Calu3 (cell line): Measurements from ENCODE around the gene NLRP12. TPM values are rescaled to one million over a fixed set of nuclear protein-coding genes. Genes with fewer than 3 reads are reported as not detected.

ENCODE experiments used
- BruUV-seq: library from RNA; stranded (reverse); fragments of 400-500 nt; replicated peaks from 2 replicates; lab custom pipeline; 2021; lab: Mats Ljungman, UMichigan
- CTCF ChIA-PET: fragments of 300-600 bp; sonication (Branson Sonifier 250); formaldehyde crosslinking; loops from one replicate; lab custom pipeline; 2022; ENCODE audit warnings: antibody characterized with exemption; lab: Charles Lee
- DNase-seq: peaks from one replicate; pipeline ENCODE4 v3.0.0; 2022
- H3K27ac Mint-ChIP-seq: one replicate; pipeline ENCODE4 v1.8.0; 2022; ENCODE audit warnings: mixed read lengths; ENCODE audit not compliant: unreplicated experiment
- H3K27me3 Mint-ChIP-seq: one replicate; pipeline ENCODE4 v1.8.0; 2022; ENCODE audit warnings: mixed read lengths; ENCODE audit not compliant: unreplicated experiment
- H3K36me3 Mint-ChIP-seq: one replicate; pipeline ENCODE4 v1.8.0; 2022; ENCODE audit warnings: mild to moderate bottlenecking, moderate library complexity, mixed read lengths; ENCODE audit not compliant: insufficient read depth, unreplicated experiment
- H3K4me1 Mint-ChIP-seq: one replicate; pipeline ENCODE4 v1.8.0; 2022; ENCODE audit warnings: mild to moderate bottlenecking, low read depth, mixed read lengths; ENCODE audit not compliant: unreplicated experiment
- H3K4me3 Mint-ChIP-seq: one replicate; pipeline ENCODE4 v1.8.0; 2022; ENCODE audit warnings: mild to moderate bottlenecking, low read depth, moderate library complexity, mixed read lengths; ENCODE audit not compliant: unreplicated experiment
- H3K9me3 Mint-ChIP-seq: one replicate; pipeline ENCODE4 v1.8.0; 2022; ENCODE audit warnings: low read depth, mixed read lengths; ENCODE audit not compliant: unreplicated experiment
- CTCF ChIP-seq: fragments of 200-600 bp; IDR thresholded peaks from one replicate; pipeline ENCODE4 v1.8.0; 2022; ENCODE audit warnings: antibody characterized with exemption; ENCODE audit not compliant: unreplicated experiment
- intact Hi-C: fragments of 100-400 bp; cut with micrococcal nuclease; formaldehyde crosslinking; loops from one replicate; pipeline ENCODE4 v1.10.0; 2022; ENCODE audit not compliant: unreplicated experiment
- total RNA-seq: library from RNA; stranded (reverse); gene quantifications from 2 replicates; pipeline ENCODE4 v1.2.3, GENCODE V29; 2022

NLRP12 gene
- total RNA-seq, 1 experiment from 2014 or later, result not detected

- CTCF ChIA-PET, result interaction anchor here (0.6 to 3.2 kb wide), 4 partner anchors 17 to 302 kb away, joined by 3 to 19 read pairs (median 5); no protein-coding TSS in a partner anchor
- Mint-ChIP-seq H3K27me3 (no peaks in the 10 kb centered on the region), H3K4me3 (no peak overlapping the region), H3K27ac (no peak overlapping the region), H3K4me1 (peaks cover 7% of the 10 kb centered on the region), H3K36me3 (no peaks in the 10 kb centered on the region), H3K9me3 (no peaks in the 10 kb centered on the region)
- no peak for TF ChIP-seq CTCF
- BruUV-seq, result no TSS peak
- intact Hi-C loops, result no loop called here
- DNase-seq, result no peak
Observed at GRCh38 chr19:53810187-53810546, 13.9 kb downstream of the NLRP12 start.

- Mint-ChIP-seq H3K4me3 (no peak overlapping the region), H3K36me3 (no peaks in the 10 kb centered on the region), H3K4me1 (peaks cover 7% of the 10 kb centered on the region), H3K27ac (no peak overlapping the region), H3K27me3 (no peaks in the 10 kb centered on the region), H3K9me3 (no peaks in the 10 kb centered on the region)
- no peak for DNase-seq
- CTCF ChIA-PET, result interaction anchor here (0.6 to 3.2 kb wide), 8 partner anchors 17 to 615 kb away, joined by 3 to 19 read pairs (median 6); no protein-coding TSS in a partner anchor
- intact Hi-C loops, result loop anchor here (5.0 to 10.0 kb wide), 2 partner anchors 33 to 285 kb away; no protein-coding TSS in a partner anchor
- no TSS peak for BruUV-seq
- no peak for TF ChIP-seq CTCF
Observed at GRCh38 chr19:53809518-53810186, 14.5 kb downstream of the NLRP12 start.

- H3K27me3 Mint-ChIP-seq, result no peaks in the 10 kb centered on the region
Observed at GRCh38 chr19:53808710-53809125, 15.4 kb downstream of the NLRP12 start.

GRCh38 chr19:53801257-53801656 lies 22.9 kb downstream of the NLRP12 start:
- H3K9me3 Mint-ChIP-seq, result no peaks in the 10 kb centered on the region
- H3K27me3 Mint-ChIP-seq, result no peaks in the 10 kb centered on the region
- intact Hi-C loops, result loop anchor here (10.0 kb wide), 1 partner anchor 294 kb away; no protein-coding TSS in a partner anchor
- H3K27ac Mint-ChIP-seq, result no peak overlapping the region
- no peaks in the 10 kb centered on the region for H3K36me3 Mint-ChIP-seq
- TF ChIP-seq CTCF, result no peak
- CTCF ChIA-PET, result interaction anchor here (0.6 kb wide), 1 partner anchor 32 kb away, joined by 3 read pairs; no protein-coding TSS in a partner anchor
- no peak for DNase-seq
- H3K4me3 Mint-ChIP-seq, result no peak overlapping the region
- BruUV-seq, result no TSS peak
- no peaks in the 10 kb centered on the region for H3K4me1 Mint-ChIP-seq

More at GRCh38 chr19:53808710-53809125, 15.4 kb downstream of the NLRP12 start:
- intact Hi-C loops, result loop anchor here (1.0 to 10.0 kb wide), 3 partner anchors 34 to 286 kb away; no protein-coding TSS in a partner anchor
- Mint-ChIP-seq H3K9me3 (no peaks in the 10 kb centered on the region), H3K27ac (no peak overlapping the region), H3K4me3 (no peak overlapping the region), H3K36me3 (no peaks in the 10 kb centered on the region), H3K4me1 (peaks cover 7% of the 10 kb centered on the region)
- no TSS peak for BruUV-seq
- CTCF ChIA-PET, result interaction anchor here (0.6 to 3.2 kb wide), 12 partner anchors 12 to 391 kb away, joined by 3 to 19 read pairs (median 5); partner anchors contain the start of gene PRKCG
- peak; percentile 38 for DNase-seq
- peak; percentile 83 for TF ChIP-seq CTCF
